ENCODE measurements around the gene RETREG3. TPM values are rescaled to one million over a fixed set of nuclear protein-coding genes. Genes with fewer than 3 reads are reported as not detected.

RETREG3 gene
- total and polyA plus RNA-seq, 2 of the 13 experiments (the other 11 are each of a cell fraction or from before 2014, with no cell fraction given), result 47.0 to 55.8 TPM

DNA sequence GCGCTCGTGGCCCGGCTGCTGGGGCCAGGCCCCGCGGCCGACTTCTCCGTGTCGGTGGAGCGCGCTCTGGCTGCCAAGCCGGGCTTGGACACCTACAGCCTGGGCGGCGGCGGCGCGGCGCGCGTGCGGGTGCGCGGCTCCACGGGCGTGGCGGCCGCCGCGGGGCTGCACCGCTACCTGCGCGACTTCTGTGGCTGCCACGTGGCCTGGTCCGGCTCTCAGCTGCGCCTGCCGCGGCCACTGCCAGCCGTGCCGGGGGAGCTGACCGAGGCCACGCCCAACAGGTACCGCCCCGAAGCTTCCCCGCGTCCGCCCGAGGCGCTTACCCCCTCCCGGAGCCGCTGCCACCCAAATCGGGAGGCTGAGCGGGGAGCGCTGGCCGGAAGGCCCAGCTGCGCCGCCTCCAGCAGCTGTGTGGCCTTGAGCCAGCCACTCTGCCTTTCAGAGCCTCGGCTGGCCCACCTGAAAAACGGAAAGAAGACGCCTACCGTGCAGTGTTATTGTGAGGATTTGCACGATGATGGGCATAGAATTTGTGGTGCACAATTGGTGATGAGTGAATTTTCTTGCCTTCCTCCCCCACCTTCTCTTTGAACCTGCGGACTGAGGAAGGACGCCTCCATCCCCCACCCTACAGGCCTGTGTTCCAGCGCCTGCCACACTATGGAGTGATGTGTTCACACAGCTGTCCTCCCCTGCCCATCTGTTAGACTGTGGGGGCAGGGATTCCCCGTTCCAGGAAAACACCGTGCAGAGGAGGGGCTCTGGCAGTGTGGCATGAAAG, 72.6 kb downstream of the RETREG3 start (continued):
- no peak; the same call in 1 of the 2 replicates for TF ChIP-seq SMAD1 (CRISPR knock-in tag; IDR thresholded peaks at IDR 0.05; ENCODE audit: borderline replicate concordance, low read depth)
- TF ChIP-seq, protein P1, sequence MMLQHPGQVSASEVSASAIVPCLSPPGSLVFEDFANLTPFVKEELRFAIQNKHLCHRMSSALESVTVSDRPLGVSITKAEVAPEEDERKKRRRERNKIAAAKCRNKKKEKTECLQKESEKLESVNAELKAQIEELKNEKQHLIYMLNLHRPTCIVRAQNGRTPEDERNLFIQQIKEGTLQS (CRISPR knock-in tag; IDR thresholded peaks at IDR 0.05), result no peak; the same call in 1 of the 2 replicates
- no peak for TF ChIP-seq ZNF773 (CRISPR knock-in tag; IDR thresholded peaks at IDR 0.05; ENCODE audit: borderline replicate concordance)
- TF ChIP-seq ZBTB3 (CRISPR knock-in tag; IDR thresholded peaks at IDR 0.05; ENCODE audit: borderline replicate concordance, low read depth), result 0 out of 2 replicates have a peak, but pooled peaks have one; percentile 29
- TF ChIP-seq NFKBIZ (CRISPR knock-in tag; IDR thresholded peaks at IDR 0.05), result 0 out of 2 replicates have a peak, but pooled peaks have one; percentile 60
- TF ChIP-seq, protein P2, sequence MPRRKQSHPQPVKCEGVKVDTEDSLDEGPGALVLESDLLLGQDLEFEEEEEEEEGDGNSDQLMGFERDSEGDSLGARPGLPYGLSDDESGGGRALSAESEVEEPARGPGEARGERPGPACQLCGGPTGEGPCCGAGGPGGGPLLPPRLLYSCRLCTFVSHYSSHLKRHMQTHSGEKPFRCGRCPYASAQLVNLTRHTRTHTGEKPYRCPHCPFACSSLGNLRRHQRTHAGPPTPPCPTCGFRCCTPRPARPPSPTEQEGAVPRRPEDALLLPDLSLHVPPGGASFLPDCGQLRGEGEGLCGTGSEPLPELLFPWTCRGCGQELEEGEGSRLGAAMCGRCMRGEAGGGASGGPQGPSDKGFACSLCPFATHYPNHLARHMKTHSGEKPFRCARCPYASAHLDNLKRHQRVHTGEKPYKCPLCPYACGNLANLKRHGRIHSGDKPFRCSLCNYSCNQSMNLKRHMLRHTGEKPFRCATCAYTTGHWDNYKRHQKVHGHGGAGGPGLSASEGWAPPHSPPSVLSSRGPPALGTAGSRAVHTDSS (CRISPR knock-in tag; conservative IDR thresholded peaks at IDR 0.05), result no peak
- peak; percentile 77 for TF ChIP-seq BORCS8-MEF2B (CRISPR knock-in tag; IDR thresholded peaks at IDR 0.05)
- TF ChIP-seq MAZ (IDR thresholded peaks at IDR 0.05; ENCODE audit: borderline replicate concordance, low read depth, low read length), result peak; percentile 78; the same call in 1 of the 2 replicates
- peak; percentile 77; the same call in 1 of the 2 replicates for TF ChIP-seq MAZ (CRISPR knock-in tag; IDR thresholded peaks at IDR 0.05; ENCODE audit: low read depth)
- TF ChIP-seq TAF15 (IDR thresholded peaks at IDR 0.05; ENCODE audit: low read depth, low read length, poor library complexity, severe bottlenecking), result peak; percentile 27
- TF ChIP-seq PAX8 (CRISPR knock-in tag; IDR thresholded peaks at IDR 0.05; ENCODE audit: borderline replicate concordance), result no peak
- no peak for TF ChIP-seq ZFP90 (CRISPR knock-in tag; IDR thresholded peaks at IDR 0.05; ENCODE audit: borderline replicate concordance)
- TF ChIP-seq SNAPC2 (CRISPR knock-in tag; IDR thresholded peaks at IDR 0.05), result peak; percentile 46; the same call in 1 of the 2 replicates
- no peak for TF ChIP-seq ZNF17 (CRISPR knock-in tag; IDR thresholded peaks at IDR 0.05)
- TF ChIP-seq NR2F6 (IDR thresholded peaks at IDR 0.05), result no peak
- peak; percentile 67 for TF ChIP-seq NR2F6 (CRISPR knock-in tag; IDR thresholded peaks at IDR 0.05)
- TF ChIP-seq ZNF12 (CRISPR knock-in tag; IDR thresholded peaks at IDR 0.05), result no peak
- no peak for TF ChIP-seq SMC3 (IDR thresholded peaks at IDR 0.05; ENCODE audit: low read length)
- no peak for TF ChIP-seq CBX2 (IDR thresholded peaks at IDR 0.05; ENCODE audit: low read depth, low read length)
- no peak; the same call in 1 of the 2 replicates for TF ChIP-seq CBX2 (CRISPR knock-in tag; IDR thresholded peaks at IDR 0.05; ENCODE audit: low read depth)
- peak; percentile 89; the same call in 1 of the 2 replicates for TF ChIP-seq ZNF329 (CRISPR knock-in tag; IDR thresholded peaks at IDR 0.05; ENCODE audit: low read depth)
- peak; percentile 2; the same call in 1 of the 2 replicates for TF ChIP-seq ZNF296 (CRISPR knock-in tag; conservative IDR thresholded peaks at IDR 0.05)
- TF ChIP-seq, protein P3, sequence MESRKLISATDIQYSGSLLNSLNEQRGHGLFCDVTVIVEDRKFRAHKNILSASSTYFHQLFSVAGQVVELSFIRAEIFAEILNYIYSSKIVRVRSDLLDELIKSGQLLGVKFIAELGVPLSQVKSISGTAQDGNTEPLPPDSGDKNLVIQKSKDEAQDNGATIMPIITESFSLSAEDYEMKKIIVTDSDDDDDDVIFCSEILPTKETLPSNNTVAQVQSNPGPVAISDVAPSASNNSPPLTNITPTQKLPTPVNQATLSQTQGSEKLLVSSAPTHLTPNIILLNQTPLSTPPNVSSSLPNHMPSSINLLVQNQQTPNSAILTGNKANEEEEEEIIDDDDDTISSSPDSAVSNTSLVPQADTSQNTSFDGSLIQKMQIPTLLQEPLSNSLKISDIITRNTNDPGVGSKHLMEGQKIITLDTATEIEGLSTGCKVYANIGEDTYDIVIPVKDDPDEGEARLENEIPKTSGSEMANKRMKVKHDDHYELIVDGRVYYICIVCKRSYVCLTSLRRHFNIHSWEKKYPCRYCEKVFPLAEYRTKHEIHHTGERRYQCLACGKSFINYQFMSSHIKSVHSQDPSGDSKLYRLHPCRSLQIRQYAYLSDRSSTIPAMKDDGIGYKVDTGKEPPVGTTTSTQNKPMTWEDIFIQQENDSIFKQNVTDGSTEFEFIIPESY (CRISPR knock-in tag; IDR thresholded peaks at IDR 0.05), result peak; percentile 43; the same call in 1 of the 2 replicates
- peak; percentile 20 for TF ChIP-seq SKI (IDR thresholded peaks at IDR 0.05; ENCODE audit: partially characterized antibody)
- peak; percentile 77; the same call in 1 of the 2 replicates for TF ChIP-seq FOXK1 (CRISPR knock-in tag; IDR thresholded peaks at IDR 0.05; ENCODE audit: borderline replicate concordance, low read depth)
- no peak for TF ChIP-seq ZSCAN22 (CRISPR knock-in tag; IDR thresholded peaks at IDR 0.05)
- 0 out of 2 replicates have a peak, but pooled peaks have one; percentile 61 for TF ChIP-seq ZNF567 (CRISPR knock-in tag; IDR thresholded peaks at IDR 0.05; ENCODE audit: borderline replicate concordance)
- no peak for TF ChIP-seq SYNCRIP (IDR thresholded peaks at IDR 0.05; ENCODE audit: insufficient read depth, low read depth, low read length)

All from HepG2 (cell line).